ENCODE data around the gene PRKCE. TPM values are rescaled to one million over a fixed set of nuclear protein-coding genes. Genes with fewer than 3 reads are reported as not detected.
"Not testable (repeated sequence)": the region's sequence is repeated elsewhere in the genome, so short reads cannot be mapped to it uniquely, and the experiment has no call there.

The PRKCE gene
- total RNA-seq, 2 donors from 2014 or later, result 21.7 to 26.9 TPM

DNA sequence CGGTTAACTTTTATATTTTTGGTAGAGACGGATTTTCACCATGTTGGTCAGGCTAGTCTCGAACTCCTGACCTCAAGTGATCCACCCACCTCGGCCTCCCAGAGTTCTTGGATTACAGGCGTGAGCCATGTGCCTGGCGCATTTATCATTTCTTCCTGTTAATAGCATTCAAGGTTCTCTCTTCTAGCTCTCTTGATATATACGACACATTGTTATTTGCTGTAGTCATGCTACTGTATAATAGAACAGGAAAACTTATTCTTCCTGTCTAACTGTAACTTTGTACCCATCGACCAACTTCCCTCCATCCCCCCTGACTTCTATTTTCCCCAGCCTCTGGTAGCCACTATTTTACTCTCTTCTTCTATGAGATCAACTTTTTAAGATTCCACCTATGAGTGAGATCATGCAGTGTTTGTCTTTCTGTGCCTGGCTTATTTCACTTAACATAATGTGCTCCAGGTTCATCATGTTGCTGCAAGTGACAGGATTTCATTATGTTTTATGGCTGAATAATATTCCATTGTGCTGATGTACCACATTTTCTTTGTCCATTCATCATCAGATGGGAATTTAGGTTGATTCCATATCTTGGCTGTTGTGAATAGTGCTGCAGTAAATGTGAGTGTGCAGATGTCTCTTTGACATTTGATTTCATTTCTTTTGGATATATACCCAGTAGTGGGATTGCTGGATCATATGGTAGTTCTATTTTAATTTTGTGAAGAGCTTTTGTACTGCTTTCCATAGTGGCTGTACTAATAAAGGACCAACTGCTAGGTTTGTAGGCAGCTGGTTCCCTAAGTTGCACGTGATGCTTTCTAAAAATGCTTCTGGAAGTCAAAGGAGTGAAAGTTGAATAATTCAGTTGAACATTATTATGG is 205.2 kb downstream of the PRKCE start:
- DNase-seq (ENCODE audit: low spot score), result no peak
- intact Hi-C loops (cut with DNase I), result no loop called here

DNA sequence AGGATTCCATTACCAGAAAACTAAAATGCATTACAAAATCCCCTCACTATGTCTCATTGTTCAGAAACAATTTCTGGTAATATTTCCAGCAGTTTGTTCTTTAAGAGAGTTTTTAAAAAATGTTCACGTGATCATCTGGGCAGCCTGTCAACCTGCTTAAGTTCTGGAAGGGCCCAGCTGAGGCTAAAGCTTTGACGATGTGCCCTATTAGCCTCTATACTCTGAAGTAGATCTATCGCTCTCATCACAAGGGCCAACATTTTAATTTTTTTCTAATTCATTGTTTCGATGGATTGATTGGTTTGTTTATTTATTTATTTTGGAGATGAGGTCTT is 205.8 kb downstream of the PRKCE start:
- intact Hi-C loops (cut with DNase I), result no loop called here
- DNase-seq (ENCODE audit: low spot score), result no peak

DNA sequence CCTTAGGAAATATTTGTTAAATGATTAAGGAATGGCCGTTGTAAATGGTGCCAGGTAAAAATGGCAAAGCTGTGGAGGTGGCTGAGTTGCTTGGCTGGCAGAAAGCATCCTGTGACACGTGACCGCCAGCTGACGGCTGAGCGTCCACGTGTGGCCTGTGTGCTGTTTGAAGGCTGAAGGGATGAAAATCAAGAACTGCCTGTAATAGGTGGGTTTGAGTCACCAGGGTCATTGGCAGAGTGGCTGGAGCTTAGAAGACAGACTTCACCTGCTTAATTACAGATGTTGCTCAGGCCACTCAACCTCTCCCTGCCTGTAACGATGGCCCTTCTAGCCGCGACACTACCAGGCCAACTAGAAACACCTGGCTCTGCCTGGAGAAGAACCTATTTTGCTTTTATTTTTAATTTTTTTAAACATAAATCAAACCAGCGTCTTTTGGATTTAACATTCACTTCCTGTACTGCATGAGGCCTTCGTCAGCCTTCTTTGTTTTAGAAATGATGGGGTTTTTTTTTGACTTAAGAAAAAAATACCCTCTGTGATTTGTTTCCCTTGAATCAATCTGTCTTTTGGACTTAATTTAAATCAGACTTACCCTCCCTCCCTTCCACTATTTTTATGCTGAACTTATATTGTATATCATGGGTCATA is 206.5 kb downstream of the PRKCE start:
- no peak for DNase-seq (ENCODE audit: low spot score)
- intact Hi-C loops (cut with DNase I), result no loop called here

DNA sequence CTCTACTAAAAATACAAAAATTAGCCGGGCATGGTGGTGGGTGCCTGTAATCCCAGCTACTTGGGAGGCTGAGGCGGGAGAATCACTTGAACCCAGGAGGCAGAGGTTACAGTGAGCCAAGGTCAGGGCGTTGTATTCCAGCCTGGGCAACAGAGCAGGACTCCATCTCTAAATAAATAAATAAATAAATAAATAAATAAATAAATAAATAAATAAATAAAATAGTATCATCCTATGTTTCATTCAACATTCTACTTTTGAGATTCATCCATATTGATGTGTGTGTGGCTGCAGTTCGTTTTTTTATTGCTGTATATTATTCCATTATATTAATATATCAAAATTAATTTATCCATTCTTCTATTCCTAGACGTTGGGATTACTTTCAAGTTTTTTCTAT is 207.4 kb downstream of the PRKCE start:
- intact Hi-C loops (cut with DNase I); DNase-seq (ENCODE audit: low spot score): not testable (repeated sequence)

DNA sequence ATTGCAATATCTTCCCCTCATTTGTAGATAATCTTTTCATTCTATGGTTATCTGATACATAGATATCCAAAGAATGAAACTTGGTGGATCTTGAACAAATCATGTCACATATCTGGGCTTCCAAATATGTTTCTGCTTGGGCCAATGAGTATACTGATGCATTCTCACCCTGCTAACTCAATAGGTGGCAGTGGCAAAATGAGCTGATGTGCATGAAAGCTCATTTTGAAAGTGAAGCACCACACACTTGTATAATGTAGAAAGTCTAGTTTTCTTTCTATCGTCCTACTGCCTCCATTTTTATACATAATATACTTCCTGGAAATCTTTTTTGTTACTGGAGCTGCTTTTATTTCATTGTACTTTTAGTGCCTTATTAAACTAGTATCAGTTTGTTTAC is 208.2 kb downstream of the PRKCE start:
- intact Hi-C loops (cut with DNase I), result no loop called here

DNA sequence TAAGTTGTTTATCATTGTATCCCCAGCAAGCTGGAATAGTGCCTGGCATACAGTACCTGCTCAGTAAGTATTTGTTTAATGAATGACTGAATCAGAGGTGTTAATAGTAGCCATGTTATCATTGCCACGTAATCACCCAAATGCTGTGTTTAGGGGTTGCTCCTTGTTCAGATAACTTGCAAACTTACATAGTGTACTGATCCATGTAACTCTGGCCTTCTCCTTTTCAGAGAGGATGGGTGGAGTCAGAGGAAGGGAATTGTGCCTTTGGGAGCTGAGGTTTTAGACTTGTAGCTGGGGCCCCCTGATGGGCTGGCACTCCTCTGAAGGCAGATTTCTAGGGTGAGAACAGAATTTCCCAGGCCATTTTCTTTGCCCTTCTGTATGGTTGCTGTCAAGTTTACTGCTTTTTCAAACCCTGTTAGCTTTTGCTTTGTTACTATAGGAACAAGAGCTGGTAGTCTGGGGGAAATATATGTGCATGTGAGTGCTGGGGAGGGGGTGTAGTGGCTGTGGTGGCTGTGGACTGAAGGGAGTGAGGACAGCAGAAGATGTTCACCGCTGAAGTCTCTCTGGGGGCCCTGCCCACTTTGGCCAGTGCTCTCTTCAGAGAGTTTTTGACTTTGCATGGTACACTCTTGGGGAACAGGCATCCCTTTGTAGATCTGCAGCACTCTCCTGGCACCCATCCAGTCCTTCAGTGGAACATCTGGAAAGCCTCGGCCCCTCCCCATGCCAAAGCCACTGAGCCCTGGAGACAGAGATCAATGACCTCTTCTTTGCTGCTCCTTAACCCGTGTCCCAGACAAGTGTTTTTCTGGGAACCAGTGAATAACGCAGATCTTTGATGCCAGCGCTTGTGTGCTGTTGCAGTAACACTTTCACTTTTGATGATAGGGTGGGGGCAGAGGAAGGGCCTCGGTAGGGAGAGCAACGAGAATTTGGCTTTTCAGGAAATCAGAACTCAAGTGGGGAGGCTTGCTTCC is 209.0 kb downstream of the PRKCE start:
- intact Hi-C loops (cut with DNase I), result no loop called here
- DNase-seq (ENCODE audit: low spot score), result no peak

More for the DNA sequence above, 208.2 kb downstream of the PRKCE start:
- no peak for DNase-seq (ENCODE audit: low spot score)

DNA sequence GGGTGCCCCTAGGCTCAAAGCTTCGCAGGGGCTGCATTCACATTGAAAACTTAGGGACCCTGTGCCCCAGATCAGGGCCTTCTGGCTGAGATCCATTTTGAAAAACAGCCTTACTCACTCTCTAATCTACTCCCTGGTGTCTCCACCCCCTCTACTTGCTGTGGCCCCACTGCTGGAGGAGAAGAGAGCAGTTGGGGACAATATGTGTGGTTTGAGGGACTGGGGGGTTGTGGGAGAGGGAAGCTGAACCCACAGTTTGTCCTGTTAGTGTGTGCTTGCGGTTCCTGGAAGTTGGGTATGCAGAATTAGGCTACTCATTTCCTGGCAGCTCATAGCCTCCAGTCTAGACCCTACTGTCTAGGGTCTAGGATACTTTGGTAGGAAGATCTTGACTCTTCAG is 211.4 kb downstream of the PRKCE start:
- no peak for DNase-seq (ENCODE audit: low spot score)
- intact Hi-C loops (cut with DNase I), result no loop called here

DNA sequence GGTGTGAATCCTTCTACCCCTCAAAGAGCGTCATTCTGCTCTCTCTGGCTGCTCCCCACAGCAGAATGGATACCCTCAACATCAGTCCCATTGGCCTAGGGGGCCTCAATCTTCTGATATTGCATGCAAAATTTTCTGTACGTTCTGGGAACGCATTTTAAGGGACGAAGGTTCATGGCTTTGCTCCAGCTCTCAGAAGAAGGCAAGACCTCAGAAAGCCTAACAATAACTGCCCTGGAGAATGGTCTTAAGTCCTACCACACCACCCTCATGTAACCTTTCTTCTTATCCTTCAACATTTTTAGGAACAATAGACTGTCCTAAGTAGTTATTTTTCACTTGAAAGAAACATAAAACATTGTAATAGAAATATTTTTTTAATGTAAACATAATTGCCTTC is 212.6 kb downstream of the PRKCE start:
- DNase-seq (ENCODE audit: low spot score), result no peak
- intact Hi-C loops (cut with DNase I), result no loop called here

DNA sequence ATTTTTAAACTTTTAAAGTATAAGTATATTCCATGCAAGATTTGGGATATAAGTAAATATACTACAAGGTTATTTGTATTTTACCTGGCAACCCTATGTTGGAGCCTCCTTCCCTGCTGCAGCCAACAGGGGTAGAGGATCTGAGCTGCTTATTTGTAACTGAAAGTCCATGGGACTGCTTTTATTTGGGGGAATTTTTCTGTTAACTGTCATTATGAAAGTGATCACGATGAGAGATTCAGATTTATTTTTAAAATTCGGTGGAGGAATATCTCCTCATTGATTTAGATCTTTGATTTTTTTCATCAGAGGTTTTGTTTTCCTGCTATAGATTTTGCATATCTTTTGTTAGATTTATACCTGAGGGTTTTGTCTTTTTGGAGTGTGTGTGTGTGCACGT is 215.9 kb downstream of the PRKCE start:
- DNase-seq (ENCODE audit: low spot score), result no peak
- intact Hi-C loops (cut with DNase I), result no loop called here

DNA sequence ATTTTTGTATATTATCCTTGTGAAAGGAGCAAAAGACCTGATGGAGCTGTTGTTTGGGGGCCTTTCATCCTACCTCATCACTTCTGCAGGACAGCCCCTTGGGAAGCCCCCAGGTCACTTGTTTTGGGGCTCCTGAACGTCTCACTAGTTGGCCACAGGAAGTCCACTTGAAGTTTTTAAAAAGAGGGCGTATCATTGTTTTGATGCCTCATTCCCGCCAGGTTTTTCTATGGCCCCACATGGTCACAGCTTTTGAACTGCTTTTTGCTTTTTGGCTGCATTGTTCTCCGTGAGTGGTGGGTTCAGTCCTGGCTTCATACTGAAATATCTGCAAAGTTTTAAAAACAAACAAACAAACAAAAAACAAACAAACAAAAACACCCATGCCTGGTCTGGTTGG is 216.3 kb downstream of the PRKCE start:
- DNase-seq (ENCODE audit: low spot score), result no peak
- intact Hi-C loops (cut with DNase I), result no loop called here

DNA sequence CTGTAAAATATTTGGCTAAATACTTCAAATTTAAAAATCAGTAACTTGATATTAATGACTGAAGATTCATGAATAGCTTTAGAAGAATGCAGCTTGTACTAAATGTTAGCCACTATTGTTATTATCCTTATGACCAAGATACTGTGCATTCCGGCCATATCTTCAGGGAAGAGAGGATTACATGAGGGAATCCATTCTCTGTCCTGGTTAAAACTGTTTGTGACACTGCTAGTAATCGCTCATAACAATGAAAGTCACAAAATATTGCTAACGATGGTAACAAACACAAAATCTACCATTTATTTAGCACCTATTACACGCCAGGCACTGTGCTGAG is 217.7 kb downstream of the PRKCE start:
- no peak for DNase-seq (ENCODE audit: low spot score)
- intact Hi-C loops (cut with DNase I), result no loop called here

DNA sequence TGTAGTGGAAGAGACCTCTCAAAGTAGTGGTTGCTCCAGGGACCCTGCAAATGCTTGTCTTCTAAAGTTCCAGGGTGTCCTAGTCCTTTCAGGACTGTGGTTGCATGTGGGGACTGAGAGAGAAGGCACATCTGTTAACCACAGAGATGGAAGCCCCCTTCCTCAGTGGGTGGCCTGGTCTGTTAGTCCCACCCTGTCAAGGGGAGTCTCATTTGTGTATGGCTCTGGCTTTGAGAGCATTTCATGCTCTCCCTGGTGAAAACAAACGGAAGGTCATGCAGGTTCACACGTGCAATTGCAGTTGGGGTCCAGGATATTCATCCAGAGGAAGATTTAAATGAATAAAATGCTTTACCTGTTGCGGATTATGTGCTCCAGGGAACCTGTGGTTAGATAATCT is 219.6 kb downstream of the PRKCE start:
- DNase-seq (ENCODE audit: low spot score), result no peak
- intact Hi-C loops (cut with DNase I), result no loop called here

DNA sequence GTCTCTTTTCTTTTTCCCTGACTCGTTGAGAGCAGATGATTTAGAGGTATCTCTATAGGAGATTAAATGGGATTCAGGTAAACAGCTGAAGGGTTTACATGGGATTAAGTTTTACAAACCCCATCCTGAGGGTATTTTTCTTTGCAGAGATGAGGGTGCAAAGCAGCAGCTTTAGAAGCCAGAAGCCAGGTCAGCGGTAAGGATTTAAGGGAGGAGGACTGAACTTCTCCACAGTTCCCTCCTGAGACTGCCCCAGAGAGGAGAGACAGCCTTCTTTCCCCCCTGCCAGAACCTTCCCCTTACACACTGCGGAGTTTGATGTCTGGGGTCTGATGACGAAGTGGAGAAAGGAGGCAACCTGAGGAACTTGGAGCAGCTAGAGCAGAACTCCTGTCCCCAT is 220.1 kb downstream of the PRKCE start:
- DNase-seq (ENCODE audit: low spot score), result no peak
- intact Hi-C loops (cut with DNase I), result no loop called here

DNA sequence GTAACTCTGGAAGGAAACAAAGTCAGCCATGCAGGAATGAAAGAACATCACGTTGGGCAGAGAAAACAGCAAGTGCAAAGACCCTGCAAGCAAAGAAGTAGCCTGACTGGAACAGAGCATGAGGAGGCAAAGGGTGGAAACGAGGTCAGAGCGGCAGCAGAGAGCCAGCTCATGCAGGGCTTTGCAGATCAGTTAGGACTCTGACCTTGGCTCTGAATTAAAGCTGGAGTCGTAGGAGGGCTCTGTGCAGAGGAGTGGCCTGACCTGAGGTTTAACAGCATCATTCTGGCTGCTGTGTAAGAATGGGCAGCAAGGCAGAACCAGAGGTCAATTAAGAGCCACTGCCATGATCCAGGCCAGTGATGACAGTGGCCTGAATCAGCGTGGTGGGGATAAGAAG is 220.7 kb downstream of the PRKCE start:
- intact Hi-C loops (cut with DNase I), result no loop called here
- no peak for DNase-seq (ENCODE audit: low spot score)

DNA sequence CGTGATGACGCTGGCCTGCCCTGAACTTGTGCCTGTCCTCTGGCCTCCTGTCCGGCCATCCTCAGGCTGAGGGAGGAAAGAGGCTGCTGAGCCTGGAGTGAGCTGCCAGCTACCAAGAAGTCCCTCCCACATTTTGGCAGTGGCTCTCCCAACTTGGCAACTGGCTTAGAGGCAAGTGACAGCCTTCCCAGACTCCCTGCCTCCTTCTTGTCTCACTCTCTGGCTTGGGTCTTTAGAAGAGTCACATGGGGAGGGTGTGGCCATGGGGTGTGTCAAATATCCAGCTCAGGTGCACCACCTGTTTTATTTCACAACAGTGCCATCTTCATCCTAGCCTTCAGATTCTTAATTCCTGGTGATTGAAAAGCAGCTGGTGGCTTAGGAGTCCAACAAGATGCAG is 222.9 kb downstream of the PRKCE start:
- intact Hi-C loops (cut with DNase I), result no loop called here
- DNase-seq (ENCODE audit: low spot score), result no peak

DNA sequence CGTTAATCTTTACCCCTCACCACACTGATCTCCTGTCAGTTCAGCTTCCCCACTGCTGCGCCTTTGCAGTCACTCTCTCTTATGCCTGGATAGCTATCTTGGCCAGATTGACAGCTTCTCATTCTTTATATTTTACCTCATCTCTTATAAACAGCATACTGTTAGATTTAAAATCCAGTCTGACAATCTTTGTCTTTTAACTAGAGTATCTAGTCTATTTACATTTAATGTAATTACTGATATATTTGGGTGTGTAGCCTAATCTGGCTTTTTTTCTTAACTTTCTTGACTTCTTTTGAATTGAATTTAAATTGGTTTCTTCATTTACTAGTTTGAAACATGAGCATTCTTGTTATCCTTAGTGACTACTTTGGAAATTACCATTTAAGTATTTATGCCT is 225.1 kb downstream of the PRKCE start:
- intact Hi-C loops (cut with DNase I), result no loop called here
- DNase-seq (ENCODE audit: low spot score), result no peak

DNA sequence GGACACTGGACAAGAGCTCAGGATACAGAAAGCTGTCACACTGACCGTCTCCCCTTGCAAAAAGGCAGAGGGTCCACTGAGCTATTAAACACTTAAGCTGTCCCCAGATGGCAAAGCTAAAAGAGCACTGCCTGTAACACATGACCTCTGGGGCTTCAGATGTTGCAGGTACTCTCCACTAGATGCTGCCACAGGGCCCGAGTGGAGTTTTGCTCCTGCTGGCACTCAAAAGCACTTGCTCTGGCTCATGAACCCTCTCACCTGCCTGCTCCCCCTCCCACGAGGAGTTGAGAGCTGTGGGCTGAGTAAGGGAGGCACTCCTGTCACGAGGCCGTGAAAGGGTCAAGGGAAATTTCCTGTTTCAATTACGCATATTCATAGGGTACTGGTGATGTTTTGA is 227.9 kb downstream of the PRKCE start:
- intact Hi-C loops (cut with DNase I), result no loop called here
- no peak for DNase-seq (ENCODE audit: low spot score)

DNA sequence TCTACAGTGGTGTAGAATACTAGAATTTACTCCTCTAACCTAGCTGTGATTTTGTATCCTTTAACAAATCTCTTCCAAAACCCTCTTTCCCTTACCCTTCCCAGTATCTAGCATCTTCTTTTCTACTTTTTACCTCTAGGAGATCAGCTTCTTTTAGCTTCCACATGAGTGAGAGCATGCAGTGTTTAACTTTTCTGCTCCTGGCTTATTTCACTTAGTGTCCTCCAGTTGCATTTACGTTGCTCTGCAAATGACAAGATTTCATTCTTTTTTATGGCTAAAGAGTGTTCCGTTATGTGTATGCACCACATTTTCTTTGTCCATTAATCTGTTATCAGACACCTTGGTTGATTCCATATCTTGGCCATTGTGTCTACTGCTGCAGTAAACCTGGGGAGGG is 228.5 kb downstream of the PRKCE start:
- DNase-seq (ENCODE audit: low spot score), result no peak
- intact Hi-C loops (cut with DNase I), result no loop called here

DNA sequence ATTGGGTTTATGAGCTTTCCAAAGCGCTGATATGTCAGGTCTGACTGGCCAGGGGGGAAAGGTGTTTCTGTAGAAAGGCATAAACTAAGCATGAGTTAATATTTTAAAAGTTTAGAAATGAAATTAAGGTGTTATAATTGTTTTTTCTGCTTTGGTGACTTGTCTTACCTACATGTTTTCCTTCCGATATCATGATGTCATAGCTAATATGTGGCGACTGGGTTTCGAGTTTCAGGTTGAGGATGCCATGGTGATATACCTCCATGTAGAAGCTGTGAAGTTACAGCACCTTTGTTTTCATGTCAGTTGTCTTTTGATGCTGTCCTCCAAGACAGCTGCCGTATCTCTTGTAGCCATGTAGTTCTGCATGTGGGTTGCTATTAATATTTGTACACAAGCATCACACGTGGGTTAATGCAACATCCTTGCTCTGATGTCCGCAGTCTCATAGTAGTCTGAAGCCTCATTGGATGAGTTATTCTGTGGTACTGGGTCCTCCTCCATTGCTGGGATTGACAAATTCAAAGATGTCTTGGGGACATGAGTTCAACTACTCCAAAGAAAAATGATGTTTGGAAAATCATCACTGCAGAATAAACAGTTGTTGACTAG is 230.6 kb downstream of the PRKCE start:
- intact Hi-C loops (cut with DNase I), result no loop called here
- no peak for DNase-seq (ENCODE audit: low spot score)

All from posterior vena cava (tissue), 2 donors.